NK-92 (cell line): ENCODE measurements around the gene CEP112.
"Not testable (repeated sequence)": the region's sequence is repeated elsewhere in the genome, so short reads cannot be mapped to it uniquely, and the experiment has no call there.

ENCODE experiments used
- DNase-seq: peaks from one replicate; lab custom pipeline; 2025; ENCODE audit not compliant: unreplicated experiment; lab: John Stamatoyannopoulos, UW

CEP112 gene

DNA sequence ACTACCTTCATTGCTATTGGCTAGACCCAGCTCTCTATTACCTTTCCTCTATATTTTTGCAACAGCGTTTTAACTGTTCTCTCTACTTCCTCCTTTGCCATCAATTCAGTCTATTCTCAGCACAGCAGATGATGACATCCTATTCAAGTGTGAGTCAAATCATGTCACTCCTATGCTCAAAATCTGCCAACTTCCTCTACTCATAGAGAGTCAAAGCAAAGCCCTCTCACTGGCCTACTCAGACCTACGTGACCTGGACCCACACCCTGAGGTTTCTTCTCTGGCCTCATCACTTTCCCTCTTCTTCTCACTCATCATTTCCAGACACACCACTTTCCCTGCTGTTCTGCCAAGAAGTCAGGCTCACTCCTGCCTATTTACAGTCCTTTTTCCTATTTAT is 341.4 kb downstream of the CEP112 start:
- DNase-seq, result no peak

DNA sequence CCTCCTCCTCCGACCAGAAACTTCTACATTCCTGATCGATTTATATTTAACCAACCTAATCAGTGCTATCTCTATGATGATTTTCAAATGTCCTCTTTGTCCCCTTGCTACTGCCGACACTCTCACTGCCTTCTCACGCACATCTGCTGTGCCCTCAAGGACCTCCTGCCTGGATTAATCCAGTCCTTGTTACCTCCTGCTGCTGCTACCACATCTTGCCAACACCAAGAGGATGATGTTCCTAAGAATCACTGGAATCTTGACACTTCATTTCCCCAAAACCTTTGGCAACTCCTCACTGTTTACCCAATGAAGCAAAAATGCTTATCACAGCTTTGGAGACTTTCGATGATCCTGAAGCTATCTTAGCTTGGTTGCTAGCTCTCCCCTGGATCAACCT is 343.2 kb downstream of the CEP112 start:
- no peak for DNase-seq

DNA sequence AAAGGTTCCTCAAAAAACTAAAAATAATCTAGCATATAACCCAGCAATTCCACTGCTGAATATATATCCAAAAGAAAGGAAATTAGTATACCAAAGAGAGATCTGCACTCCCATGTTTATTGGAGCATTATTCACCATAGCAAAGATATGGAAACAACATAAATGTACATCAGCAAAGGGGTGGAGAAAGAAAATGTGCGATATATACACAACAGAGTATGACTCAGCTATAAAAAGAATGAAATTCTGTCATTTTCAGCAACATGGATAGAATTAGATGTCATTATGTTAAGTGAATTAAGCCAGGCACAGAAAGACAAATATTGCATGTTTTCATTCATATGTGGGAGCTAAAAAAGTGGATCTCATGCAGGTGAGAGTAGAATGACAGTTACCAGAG is 350.8 kb downstream of the CEP112 start:
- DNase-seq, result no peak

DNA sequence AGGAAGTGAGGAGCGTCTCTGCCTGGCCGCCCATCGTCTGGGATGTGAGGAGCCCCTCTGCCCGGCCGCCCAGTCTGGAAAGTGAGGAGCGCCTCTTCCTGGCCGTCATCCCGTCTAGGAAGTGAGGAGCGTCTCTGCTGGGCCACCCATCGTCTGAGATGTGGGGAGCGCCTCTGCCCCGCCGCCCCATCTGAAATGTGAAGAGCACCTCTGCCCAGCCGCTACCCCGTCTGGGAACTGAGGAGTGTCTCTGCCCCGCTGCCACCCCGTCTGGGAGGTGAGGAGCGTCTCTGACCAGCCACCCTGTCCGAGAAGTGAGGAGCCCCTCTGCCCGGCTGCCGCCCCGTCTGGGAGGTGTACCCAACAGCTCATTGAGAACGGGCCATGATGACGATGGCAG is 354.7 kb downstream of the CEP112 start:
- not testable (repeated sequence) for DNase-seq

DNA sequence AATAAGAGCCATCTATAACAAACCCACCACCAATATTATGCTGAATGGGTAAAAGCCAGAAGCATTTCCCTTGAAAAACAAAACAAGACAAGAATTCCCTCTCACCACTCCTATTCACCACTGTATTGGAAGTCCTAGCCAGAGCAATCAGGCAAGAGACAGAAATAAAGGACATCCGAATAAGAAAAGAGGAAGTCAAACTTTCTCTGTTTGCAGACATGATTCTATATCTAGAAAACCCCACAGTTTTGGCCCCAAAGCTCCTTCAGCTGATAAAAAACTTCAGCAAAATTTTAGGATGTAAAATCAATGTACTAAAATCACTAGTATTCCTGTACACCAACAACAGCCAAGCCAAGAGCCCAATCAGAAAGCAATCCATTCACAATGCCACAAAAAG is 358.7 kb downstream of the CEP112 start:
- DNase-seq, result no peak

DNA sequence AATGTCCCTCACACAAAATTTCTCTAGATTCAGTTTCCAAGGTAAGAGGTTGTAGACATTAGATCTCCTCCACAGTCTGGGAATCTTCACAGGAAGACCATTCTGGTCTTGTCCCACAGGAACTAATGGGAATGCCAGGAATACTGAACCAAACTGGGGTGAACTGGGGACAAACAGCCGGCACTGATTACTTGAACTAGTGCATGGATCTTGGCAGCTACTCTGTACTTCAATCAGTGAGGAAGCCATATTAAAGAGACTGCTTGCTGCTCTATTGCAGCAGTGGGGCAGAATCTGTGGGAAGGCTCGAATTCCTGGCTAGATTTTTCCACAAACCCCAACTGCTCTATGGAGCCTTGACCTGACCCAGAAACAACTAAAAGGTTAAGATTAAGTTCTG is 361.6 kb downstream of the CEP112 start:
- DNase-seq, result no peak

DNA sequence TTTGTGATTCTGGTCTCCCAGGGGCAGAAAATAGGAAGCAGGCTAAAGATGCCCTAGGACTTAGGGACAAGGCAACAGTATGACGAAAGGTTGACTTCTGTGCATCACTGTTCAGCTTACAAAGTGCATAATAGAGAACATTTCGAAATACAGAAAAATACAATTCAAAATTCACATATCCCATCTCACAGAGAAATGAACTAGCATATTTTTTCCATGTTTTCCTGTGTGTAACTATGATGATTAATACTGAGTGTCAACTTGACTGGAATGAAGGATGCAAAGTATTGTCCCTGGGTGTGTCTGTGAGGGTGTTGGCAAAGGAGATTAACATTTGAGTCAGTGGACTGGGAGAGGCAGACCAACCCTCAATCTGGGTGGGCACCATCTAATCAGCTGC is 365.4 kb downstream of the CEP112 start:
- not testable (repeated sequence) for DNase-seq

DNA sequence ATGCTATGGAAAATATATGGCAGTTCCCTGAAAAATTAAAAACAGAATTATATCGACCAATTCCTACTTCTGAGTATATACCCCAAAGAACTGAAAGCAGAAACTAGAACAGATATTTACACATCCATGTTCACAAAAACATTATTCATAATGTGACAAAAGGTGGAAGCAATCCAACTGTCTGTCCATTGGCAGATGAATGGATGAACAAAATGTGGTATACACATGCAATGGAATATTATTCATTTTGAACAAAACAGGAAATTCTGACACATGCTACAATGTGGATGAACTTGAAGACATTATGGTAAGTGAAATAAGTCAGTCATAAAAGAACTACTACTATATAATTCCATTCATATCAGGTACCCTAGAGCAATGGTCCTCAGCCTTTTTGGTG is 367.0 kb downstream of the CEP112 start:
- DNase-seq, result no peak

DNA sequence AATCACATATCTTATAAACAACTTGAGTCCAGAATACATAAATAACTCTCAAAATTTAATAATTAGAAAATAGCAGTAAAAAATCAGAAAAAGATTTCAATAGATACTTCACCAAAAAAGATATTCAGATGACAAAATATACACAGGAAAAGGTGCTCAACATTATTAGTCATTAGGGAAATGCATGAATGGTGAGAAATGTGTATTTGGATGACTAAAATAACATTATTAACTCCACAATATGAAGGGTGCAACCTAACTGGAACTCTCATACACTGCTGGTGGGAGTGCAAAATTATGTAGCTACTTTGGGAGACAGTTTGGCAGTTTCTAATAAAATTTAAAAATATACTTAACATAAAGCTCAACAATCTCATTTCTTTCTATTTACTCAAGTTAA is 368.2 kb downstream of the CEP112 start:
- no peak for DNase-seq

DNA sequence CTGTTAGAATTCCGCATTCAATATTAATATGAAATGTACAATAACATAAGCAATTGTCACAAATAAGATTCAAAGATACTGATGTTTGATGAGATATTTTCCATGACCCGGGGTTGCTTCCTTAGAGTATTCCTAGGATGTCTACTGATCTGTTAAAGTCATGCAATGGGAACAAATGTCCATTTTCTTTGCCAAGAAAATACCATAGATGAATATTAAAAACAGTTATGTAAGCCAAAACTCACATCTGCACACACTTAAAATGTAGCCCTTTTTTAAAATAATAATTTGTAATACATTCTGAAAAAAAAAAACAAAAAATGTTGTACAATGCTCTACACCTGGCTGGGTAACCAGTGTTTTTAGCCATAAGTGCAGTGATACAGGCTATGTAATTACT is 371.1 kb downstream of the CEP112 start:
- no peak for DNase-seq

DNA sequence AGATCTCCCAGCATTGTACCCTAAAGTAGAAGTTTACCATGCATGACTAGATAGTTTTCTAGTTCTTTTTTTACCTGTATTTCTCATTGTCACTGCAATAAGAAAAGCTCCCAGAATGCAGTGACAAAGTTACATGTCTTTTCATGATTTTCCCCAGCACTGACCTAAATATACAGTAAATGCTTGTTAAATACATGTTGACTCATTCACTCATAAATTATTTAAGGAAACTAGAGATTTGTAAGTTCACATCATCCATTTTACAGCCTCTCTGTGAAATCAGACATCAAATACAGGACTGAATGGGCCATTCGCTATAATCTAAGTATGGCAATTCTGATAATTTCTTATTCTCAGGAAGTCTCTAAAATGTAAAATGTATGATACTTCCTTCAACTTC is 371.6 kb downstream of the CEP112 start:
- DNase-seq, result no peak

DNA sequence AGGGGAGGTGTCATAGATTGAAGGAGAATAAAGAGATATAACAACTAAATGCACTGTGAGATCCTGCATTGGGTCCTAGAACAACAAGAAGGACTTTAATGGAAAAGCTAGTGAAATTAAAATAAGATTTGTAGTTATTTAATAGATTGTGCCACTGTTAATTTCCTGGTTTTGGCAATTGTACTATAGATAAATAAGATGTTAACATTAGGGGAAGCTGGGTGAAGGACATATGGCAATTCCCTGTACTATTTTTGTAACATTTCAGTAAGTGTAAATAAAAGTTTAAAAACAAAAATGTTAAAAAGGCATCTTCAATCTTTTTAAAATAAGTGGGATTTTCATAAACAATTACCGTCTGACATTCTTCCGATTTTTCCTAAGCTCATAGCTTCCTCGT is 372.1 kb downstream of the CEP112 start:
- no peak for DNase-seq

DNA sequence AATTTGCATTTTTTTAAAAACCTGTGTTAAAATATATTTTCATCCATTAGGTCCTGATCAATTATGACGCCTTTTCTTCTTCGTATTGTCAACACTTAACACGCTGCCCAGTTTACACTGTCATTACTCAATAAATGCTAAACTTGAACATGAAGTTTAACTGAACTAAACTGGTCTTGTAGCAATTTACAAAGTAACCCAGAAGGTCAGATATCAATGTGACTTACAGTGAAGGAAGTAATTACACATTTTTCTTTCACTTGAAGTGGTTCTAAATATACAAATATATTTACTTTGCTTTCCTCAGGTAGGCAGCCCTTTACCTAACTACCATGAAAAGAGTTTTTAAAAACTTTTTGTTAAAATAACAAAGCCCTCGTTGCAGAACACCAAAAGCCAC is 374.0 kb downstream of the CEP112 start:
- DNase-seq, result no peak

DNA sequence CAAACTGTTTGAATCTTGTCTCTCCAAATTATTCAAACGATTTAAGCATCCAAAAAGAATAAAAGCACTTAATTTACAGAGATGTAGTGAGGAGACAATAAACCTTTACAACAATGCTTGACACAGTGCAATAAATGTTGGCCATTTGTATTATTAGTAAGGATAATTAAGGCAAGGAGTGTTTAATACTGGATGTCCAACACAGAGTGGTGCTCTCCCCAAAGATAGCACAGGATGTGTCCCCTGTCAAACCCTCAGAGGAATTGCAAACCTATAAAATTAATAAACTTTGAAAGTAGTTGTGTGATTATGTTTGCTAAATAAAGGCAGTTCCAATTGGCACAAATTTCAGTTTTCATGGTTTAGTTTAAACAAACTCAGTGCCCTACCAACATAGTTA is 377.5 kb downstream of the CEP112 start:
- DNase-seq, result no peak

DNA sequence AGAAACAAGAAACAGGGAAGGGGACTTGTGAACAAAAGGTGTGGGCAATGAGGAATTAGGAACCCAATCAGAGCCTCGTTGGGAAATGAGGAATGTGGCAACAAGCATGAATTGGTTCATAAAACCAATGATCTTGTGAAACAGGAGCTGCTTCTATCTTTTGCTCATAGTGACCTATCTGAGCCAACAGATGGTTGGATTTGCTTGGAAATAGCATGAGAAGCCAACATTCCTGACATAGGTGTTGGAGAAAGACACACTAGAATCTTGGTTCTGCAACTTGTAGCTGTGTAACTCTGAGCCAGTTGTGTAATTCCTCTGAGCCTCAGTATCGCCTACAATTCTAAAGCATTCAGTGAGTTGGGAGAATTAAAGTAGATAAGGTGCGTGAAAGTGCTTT is 378.6 kb downstream of the CEP112 start:
- DNase-seq, result no peak

DNA sequence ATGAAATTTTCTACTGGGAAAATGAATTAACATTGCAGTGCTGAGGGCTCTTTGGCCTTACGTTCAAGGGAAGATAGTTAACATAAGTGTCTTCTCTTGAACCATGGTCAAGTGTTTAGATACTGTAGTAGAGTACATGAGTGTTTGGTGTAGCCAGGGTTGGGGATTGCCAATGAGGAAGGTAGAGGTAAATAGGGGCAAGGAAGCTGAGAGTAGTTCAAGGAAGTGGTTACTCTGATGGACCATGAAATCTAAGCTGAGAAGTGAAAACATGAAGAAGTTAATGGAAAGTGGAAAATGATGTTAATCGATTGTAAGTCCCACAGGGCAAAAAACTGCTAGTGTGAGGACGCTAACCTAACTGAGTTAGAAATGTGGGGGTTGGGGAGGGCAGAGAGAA is 380.9 kb downstream of the CEP112 start:
- no peak for DNase-seq

DNA sequence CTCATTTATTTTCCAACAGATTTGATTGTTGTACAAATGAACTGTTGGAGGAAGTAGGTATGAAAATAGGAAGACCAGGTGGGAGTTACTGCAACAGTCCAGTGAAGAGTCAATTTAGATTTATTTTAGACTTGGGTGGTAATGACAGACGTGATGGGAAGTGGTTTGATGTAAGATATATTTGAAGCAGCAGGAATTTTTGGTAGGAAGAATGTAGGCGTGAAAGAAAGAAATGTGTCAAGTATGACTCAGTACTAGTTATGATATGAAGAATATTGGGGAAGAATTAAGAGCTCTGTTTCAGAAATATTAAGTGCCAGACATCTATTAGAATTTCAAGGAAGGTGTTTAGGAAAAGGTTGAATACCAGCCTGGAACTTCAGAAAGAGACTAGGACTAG is 382.6 kb downstream of the CEP112 start:
- DNase-seq, result no peak

DNA sequence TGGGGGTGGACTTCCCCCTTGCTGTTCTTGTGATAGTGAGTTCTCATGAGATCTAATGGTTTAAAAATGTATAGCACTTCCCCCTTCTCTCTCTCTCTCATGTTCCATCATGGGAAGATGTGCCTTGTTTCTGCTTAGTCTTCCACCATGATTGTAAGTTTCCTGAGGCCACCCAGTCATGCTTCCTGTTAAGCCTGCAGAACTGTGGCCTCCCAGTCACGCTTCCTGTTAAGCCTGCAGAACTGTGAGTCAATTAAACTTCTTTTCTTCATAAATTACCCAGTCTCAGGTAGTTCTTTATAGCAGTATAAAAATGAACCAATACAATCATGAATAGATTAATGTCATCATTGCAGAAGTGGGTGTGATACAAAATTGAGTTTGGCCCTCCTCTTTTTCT is 383.4 kb downstream of the CEP112 start:
- DNase-seq, result not testable (repeated sequence)

DNA sequence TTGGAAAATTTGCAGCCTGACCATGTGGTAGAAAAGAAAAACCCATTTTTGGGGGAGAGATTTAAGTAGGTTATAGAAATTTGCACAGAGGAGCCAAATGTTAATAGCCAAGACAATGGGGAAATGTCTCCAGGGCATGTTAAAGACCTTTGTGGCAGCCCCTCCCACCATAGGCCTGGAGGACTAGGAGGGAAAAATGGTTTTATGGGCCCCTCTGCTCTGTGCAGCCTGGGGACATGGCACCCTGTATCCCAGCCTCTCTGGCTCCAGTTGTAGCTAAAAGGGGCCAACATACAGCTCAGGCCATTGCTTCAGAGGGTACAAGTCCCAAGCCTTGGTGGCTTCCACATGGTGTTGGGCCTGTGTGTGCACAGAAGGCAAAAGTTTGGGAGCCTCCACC is 384.6 kb downstream of the CEP112 start:
- DNase-seq, result no peak

DNA sequence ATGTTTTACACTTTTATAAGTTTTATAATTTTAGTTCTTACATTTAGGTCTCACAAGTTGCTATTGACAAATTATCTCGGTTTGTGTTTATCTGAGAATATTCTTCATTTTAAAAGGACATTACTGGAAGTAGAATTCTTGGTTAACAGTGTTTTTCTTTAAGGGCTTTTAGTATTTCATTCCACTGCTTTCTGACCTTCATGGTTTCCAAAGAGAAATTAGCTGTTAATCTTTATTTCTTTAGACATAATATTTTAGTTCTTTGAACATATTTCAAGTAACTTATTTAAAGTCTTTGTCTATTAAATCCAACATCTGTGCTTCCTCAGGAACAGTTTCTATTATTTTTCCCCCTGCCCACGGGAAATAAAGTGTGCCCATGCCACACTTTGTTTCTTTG is 390.4 kb downstream of the CEP112 start:
- DNase-seq, result no peak

DNA sequence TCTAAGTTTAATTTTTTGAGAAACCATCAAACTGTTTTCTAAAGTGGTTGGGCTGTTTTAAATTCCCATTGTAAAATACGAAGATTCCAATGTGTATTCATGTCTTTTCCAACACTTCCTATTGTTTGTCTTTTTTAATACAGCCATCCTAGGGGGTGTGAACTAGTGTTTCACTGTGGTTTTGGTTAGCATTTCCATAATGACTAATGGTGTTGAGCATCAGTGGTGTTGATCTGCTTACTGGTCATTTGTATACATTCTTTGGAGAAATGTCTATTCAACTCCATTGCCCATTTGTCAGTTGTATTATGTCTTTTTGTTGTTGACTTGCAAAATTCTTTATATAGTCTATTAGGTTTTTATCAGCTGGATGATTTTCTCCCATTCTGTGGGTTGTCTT is 391.3 kb downstream of the CEP112 start:
- DNase-seq, result no peak

DNA sequence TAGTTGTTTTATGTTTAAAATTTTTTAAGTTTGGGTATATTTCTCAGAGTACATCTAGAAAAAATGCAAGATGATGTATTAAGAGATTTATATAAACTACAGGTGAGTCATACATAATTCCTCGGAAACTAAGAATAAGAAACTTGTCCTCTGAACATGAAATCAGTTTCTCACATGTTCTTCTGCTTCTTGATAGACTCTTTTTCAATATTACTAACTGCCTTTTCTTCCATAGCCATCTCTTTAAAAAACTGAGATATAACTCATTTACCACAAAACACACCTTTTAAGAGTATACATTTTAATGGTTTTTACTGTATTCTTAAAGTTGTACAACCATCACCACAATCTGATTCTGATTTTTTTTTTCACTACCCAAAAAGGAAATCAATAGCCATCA is 392.1 kb downstream of the CEP112 start:
- no peak for DNase-seq

DNA sequence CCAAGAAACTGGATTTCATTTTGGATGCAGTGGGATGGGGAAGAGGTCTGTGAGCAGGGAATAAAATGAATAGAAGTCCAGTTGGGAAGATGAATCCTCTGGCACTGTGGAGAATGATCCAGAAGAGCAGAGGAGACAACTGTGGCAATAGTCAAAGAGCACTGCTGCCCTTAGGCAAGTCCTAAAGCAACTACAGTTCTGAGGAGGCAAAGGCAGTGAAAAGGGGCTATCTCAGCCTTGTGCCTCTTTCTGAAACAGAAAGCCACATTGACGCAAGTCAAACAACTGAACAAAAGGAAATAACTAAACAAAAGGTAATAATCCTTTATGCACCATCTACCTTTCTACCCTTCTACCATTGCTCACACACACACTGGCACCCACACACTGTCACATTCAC is 392.5 kb downstream of the CEP112 start:
- no peak for DNase-seq

DNA sequence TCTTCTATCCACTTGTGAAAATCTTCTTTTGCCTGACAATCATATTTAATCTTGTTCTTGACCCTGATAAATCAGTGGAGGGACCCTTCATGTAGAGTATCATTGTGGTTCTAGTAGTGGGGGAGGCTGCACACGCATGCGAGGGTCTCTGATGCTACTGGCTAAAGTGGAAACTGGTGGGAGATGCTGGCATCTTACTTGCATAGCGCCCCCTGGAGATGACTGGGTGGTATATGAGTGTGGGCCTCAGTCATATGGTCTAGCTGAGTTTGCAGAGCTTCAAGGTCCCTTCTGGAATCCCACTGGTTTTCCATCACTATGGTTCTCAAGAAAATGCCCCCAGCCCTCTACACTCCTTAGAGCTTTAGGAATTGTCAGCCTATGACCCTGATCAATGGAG is 394.1 kb downstream of the CEP112 start:
- DNase-seq, result no peak
